GM19372 (cell line): Measurements from ENCODE around the gene CALCA.

Experiments
- ATAC-seq: cut with Tn5 transposase; IDR thresholded peaks from one replicate; pipeline ENCODE4 v1.9.1; 2021; ENCODE audit warnings: mild to moderate bottlenecking, low read depth, moderate library complexity; ENCODE audit not compliant: unreplicated experiment

The CALCA gene

DNA sequence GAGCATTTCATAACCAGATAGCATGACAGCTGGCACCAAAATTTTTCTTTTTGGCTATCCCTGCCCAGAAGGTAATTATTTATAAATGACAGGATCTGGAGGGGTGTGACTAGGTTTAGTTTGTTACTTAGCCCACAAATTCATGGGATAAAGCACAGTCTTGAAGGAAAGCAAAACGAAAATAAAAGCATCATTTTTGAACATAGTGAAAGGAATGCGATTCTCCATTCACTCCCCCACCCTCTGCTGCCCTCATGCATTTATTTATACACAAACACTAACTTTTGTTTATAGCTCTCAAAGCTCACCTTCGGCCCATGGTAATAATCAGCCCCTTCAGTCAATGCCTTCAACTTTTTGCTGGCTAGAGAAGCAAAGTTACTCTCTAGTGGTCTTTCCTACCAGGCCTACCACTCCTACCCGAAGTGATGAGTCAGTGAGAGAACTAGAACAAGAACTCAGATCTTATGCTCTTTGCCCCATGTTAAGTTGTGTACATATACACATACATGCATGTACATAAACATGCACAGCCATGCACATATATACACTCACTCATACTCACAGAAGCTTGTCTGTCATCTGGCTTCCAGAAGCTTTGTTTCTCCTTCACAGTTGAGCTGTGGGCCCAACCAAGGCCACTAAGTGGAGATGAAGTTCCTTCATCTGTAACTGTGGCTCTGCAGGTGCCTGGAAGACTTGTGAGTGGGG is 22.6 kb downstream of the CALCA start:
- no peak for ATAC-seq

DNA sequence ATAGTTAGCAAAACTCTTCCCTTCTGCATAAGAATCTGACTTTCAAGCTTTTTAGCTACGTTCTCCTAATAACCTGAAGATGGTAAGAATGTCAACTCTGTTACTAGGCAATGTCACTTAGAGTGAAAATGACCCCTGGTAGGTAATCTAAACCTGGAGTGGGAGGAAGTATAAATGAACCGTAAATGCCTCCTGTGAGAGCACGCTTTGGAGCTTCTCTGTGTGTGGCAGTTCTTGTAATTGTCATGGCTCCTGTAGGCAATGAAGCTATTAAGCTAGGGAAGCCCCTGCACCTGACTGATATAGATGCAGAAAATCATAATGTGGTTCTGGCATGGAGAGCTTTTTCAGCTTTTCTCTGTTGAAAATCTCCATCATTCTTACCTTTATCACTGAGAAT is 29.4 kb downstream of the CALCA start:
- no peak for ATAC-seq

DNA sequence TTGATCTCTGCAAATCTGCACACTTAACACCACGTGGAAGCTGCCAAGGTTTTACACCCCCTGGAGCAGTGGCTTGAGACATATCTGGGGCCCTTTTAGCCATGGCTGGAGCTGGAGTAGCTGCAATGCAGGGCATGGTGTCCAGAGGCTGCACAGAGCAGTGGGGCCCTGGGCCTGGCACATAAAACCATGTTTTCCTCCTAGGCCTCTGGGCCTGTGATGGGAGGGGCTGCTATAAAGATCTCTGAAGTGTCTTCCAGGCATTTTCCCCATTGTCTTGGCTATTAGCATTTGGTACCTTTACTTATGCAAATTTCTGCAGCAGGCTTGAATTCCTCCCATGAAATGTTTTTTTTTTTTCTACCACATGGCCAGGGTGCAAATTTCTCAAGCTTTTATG is 33.2 kb downstream of the CALCA start:
- no peak for ATAC-seq

DNA sequence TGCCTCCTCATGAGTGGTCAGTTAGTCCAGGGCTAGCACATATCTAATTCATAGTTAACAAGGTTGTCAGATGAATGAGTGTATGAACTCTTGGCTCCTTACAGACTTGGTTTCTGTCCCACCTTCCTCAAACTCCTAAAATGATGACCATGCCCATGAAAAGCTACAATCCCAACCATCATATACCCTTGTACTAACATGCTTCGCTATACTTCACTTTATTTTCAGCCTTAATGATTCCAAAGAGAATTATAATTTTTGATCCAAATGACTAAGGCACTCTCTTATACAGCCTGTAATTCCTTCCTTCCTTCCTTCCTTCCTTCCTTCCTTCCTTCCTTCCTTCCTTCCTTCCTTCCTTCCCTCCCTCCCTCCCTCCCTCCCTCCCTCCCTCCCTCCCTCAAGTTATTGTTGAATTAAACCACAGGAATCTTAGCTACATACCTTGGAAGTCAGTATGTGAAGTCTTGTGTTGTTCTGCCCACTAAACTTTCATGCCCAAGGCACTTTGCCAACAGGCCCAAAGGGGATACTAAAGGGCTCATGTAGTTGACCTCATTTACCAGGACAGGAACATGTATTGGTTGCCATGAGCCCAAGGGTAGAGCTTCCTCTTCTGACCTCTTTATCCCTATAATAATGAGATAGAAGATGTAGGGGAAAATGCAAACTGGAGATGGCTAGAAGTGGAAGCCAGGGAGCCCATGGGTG is 37.4 kb downstream of the CALCA start:
- no peak for ATAC-seq

DNA sequence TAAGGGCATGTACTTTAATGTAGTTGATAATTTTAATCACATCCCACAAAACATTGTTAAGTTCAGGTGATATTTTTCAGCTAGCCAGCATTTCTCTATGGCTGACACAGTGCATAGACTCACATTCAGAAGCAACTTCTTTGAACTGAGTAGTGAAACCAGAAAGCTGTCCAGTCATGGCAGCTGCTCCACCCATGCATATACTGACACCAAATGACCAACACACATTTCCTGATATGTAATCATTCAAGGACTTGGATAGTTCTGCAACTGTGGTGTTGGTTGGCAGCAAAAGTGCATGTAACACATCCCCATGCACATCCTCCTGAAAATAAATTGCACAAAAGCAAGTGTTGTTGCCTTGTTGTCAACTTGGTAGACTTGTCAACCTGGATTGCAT is 39.7 kb downstream of the CALCA start:
- no peak for ATAC-seq

DNA sequence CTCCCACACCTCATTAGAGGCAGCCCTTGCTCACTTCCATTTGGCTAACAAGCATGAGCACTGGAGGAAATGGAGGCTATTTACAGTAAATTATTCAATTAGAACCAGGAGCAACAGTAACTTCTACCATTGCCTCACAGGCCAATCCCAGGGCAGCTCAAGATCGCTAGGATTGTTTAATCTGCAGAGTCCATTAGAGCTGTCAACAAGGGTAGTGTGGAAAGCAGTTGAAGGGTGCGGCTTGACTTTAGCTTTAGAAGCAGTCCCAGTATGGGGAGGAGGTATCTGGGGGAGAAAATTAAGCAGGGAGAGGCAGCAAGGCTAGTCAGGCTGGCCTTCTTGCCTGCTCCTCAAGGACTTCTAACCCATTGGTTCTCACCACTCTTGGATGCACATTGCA is 41.8 kb downstream of the CALCA start:
- no peak for ATAC-seq

DNA sequence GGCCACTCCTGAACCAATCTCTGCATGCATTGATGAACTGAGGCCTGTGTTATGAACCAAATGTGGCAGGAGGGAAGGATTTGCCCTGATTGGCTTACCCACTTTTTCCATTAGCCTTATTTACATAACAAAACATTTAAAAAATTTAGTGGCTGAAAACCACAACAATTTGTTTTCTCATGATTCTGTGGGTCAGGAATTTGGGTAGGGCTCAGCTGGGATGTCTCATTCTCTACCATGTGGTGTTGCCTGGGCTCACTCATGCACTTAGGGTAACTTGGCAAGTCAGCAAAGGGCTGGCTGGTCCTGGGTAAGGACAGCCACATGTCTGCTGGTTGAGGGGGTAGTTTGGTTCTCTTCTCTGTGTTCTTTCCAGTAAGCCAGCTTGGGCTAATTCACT is 45.0 kb downstream of the CALCA start:
- no peak for ATAC-seq

DNA sequence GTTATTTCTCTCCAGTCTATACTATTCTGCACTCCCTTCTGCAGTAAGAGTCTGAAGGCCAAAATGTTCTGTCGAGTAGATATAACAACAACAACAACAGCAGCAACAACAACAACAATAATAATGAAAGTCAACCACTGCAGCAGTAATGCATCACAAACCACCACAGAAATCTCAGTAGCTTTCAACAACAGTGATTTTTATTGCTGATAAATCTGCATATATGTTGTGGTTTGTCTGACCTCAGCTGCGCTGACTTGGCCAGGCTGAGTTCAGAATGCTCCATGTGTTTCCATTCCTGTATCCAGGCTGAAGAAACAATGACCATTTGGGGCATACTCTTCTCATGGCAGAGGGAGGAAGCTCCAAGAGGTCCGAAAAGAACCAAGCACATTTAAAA is 47.8 kb downstream of the CALCA start:
- no peak for ATAC-seq
